Measurements from ENCODE around the gene ALCAM.

DNA sequence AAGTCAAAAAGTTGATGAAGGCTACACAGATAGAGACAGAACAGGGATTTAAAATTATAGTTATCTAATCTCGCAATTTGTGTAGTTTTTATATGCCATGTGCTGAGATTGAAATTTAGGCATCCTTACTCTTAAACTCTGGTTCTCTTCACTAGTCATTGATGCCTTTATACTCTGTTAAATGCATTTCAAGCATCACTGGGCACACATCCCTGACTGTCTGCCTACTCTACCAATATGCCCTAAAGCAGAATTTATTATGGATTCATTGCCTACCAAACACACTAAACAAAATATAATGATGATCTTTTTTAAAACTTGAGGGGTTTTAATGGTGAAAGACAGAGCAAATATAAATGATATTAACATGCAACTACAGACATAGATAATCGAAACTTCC lies 10.3 kb upstream of the ALCAM start:
- TF ChIP-seq EP300 (IDR thresholded peaks at IDR 0.05): no peak
- TF ChIP-seq, protein P1, sequence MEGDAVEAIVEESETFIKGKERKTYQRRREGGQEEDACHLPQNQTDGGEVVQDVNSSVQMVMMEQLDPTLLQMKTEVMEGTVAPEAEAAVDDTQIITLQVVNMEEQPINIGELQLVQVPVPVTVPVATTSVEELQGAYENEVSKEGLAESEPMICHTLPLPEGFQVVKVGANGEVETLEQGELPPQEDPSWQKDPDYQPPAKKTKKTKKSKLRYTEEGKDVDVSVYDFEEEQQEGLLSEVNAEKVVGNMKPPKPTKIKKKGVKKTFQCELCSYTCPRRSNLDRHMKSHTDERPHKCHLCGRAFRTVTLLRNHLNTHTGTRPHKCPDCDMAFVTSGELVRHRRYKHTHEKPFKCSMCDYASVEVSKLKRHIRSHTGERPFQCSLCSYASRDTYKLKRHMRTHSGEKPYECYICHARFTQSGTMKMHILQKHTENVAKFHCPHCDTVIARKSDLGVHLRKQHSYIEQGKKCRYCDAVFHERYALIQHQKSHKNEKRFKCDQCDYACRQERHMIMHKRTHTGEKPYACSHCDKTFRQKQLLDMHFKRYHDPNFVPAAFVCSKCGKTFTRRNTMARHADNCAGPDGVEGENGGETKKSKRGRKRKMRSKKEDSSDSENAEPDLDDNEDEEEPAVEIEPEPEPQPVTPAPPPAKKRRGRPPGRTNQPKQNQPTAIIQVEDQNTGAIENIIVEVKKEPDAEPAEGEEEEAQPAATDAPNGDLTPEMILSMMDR (IDR thresholded peaks at IDR 0.05): no peak
